Prostate gland (tissue), 2 donors: ENCODE data around the gene MORC3. TPM values are rescaled to one million over a fixed set of nuclear protein-coding genes. Genes with fewer than 3 reads are reported as not detected.

Experiments used
- DNase-seq: peaks from one replicate; pipeline ENCODE4 v3.0.0-alpha.2; 2019; ENCODE audit warnings: low spot score
- H3K27ac ChIP-seq, 2 donors: fragments of 200-600 bp; sonication (generic); 2 replicates each; pipeline ENCODE4 v1.5.1; 2017 to 2019
- H3K27me3 ChIP-seq: fragments of 200-600 bp; sonication (generic); replicated peaks from 2 replicates; pipeline ENCODE4 v1.5.1; 2019; ENCODE audit not compliant: insufficient read depth
- H3K36me3 ChIP-seq, 2 donors: fragments of 200-600 bp; sonication (generic); 1 replicate in 1 of 2; 2 replicates in 1 of 2; pipeline versions ENCODE4 v1.5.1 to v1.8.1; 2017 to 2019
- H3K4me1 ChIP-seq: fragments of 200-600 bp; sonication (generic); replicated peaks from 2 replicates; pipeline ENCODE4 v1.5.1; 2019
- H3K4me3 ChIP-seq, 2 donors: fragments of 200-600 bp; sonication (generic); 2 replicates each; pipeline ENCODE4 v1.5.1; 2017 to 2019
- H3K9me3 ChIP-seq: fragments of 200-600 bp; sonication (generic); 2 replicates; pipeline ENCODE4 v1.5.1; 2017
- CTCF ChIP-seq, 4 experiments: fragments of 200-600 bp in 2 of 4; fragments of 450-650 bp in 2 of 4; sonication (generic) in 2 of 4; IDR thresholded peaks; 1 replicate in 3 of 4; 2 replicates in 1 of 4; pipeline ENCODE4 v1.5.1; 2016 to 2019; ENCODE audit warnings: antibody characterized with exemption in 4 of 4, mild to moderate bottlenecking in 2 of 4, moderate library complexity in 2 of 4
- POLR2A ChIP-seq: fragments of 450-650 bp; IDR thresholded peaks from one replicate; pipeline ENCODE4 v1.6.1; 2016; ENCODE audit warnings: antibody characterized with exemption, mild to moderate bottlenecking
- POLR2AphosphoS5 ChIP-seq: sonication (generic); formaldehyde crosslinking; IDR thresholded peaks from one replicate; pipeline ENCODE4 v1.6.1; 2017; ENCODE audit warnings: antibody characterized with exemption
- WGBS: methylation state at CpG from one replicate; pipeline ENCODE4 v1.1.5; 2018; 5-methylcytosine and 5-hydroxymethylcytosine counted together
- intact Hi-C: fragments of 100-400 bp; cut with DNase I; formaldehyde crosslinking; loops from one replicate; pipeline ENCODE4 v1.14.2; 2022
- small RNA-seq, 2 donors: library from RNA; depleted of rRNA; stranded (forward); fragments of <200 nt; gene quantifications; one replicate each; pipeline ENCODE3, GENCODE V24; 2016
- total RNA-seq, 2 donors: library from RNA; depleted of rRNA; stranded (reverse); fragments of >200 nt; gene quantifications; one replicate each; pipeline ENCODE4 v1.1.0, GENCODE V29; 2016

MORC3 gene
- total RNA-seq, 2 donors from 2014 or later: 34.8 to 42.0 TPM

DNA sequence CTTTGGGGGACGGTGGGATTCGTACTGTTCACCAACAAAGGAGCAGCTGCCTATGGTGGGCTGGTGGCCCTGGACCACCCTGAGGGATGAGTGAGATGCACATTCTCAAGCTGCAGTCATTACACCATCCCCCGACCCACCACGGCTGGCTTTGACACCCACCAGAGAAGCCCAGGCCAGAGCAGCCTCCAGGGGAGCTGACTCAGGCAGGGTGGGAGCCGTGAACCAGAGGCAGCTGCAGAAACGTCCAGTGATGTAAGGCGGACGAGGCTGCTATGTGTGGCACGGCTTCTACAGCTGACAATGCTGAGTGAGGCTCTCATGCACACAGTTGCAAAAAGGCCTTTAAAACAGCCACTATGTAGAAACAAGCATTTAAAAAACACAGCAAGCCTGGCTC is 105.3 kb downstream of the MORC3 start:
- Histone ChIP-seq H3K36me3 (no peaks in the 10 kb centered on the region), H3K27me3 (no peaks in the 10 kb centered on the region), H3K27ac (no peak overlapping the region), H3K9me3 (no peaks in the 10 kb centered on the region), H3K4me1 (no peaks in the 10 kb centered on the region), H3K4me3 (no peak overlapping the region)
- DNase-seq: no peak
- TF ChIP-seq POLR2AphosphoS5 (no peak), POLR2A (no peak), CTCF (IDR thresholded peaks at IDR 0.05) (no peak)
- intact Hi-C loops: loop anchor here (10.0 kb wide), 2 partner anchors 60 to 500 kb away; partner anchors contain the start of gene CLDN14
- WGBS: 87% methylated on average over 9 of the region's 9 CpGs

Small RNAs within 50 kb of the gene (small RNA-seq; reads per million reads assigned to genes)
- 0 reads per million in 2 donors for gene ATP5MFP1

Other genes starting within 250 kb of the MORC3 start
- gene CBR3, start 185.1 kb upstream of the MORC3 start, total RNA-seq: 10 to 100 TPM; 18.5 to 41.2 TPM
- gene DOP1B, start 163.4 kb upstream of the MORC3 start, total RNA-seq: 10 to 100 TPM; 28.4 to 93.3 TPM
- 1 to 10 TPM; 4.2 to 4.9 TPM for gene CHAF1B, start 65.2 kb downstream of the MORC3 start, total RNA-seq
- not detected for gene CLDN14, start 159.9 kb downstream of the MORC3 start, total RNA-seq